H1 (cell line): ENCODE measurements around the gene C20orf144. TPM values are rescaled to one million over a fixed set of nuclear protein-coding genes. Genes with fewer than 3 reads are reported as not detected.
"Not testable (repeated sequence)": the region's sequence is repeated elsewhere in the genome, so short reads cannot be mapped to it uniquely, and the experiment has no call there.

ENCODE experiments used
- CTCF ChIA-PET: fragments of 300-600 bp; sonication (Branson Sonifier 250); formaldehyde crosslinking; loops from one replicate; lab custom pipeline; 2021; ENCODE audit not compliant: partially characterized antibody; lab: Charles Lee
- POLR2A ChIA-PET: fragments of 300-600 bp; sonication (Branson Sonifier 250); formaldehyde crosslinking; loops from one replicate; lab custom pipeline; 2021; ENCODE audit warnings: inconsistent platforms; ENCODE audit not compliant: partially characterized antibody; lab: Charles Lee
- DNase-seq, 2 experiments: peaks; one replicate each; pipeline versions ENCODE4 v3.0.0 to v3.0.0-alpha.2; 2010 to 2022; ENCODE audit warnings: low spot score in 2 of 2, low read depth in 1 of 2, mixed read lengths in 1 of 2
- FAIRE-seq: peaks from 2 replicates; lab custom pipeline; 2011; peaks lifted over from hg19 to GRCh38; lab: Jason Lieb, UNC
- H2AFZ ChIP-seq: 2 replicates; pipeline ENCODE4 v1.8.1; 2012; ENCODE audit warnings: low read length, inconsistent platforms
- H2AK5ac ChIP-seq: 2 replicates; pipeline ENCODE4 v1.6.1; 2013; ENCODE audit warnings: low read depth, low read length
- H2BK120ac ChIP-seq: replicated peaks from 2 replicates; pipeline ENCODE3; 2013; ENCODE audit warnings: low read depth, low read length, inconsistent platforms
- H2BK12ac ChIP-seq: 2 replicates; pipeline ENCODE4 v1.6.1; 2013; ENCODE audit warnings: low read depth, low read length
- H2BK15ac ChIP-seq: 2 replicates; pipeline ENCODE4 v1.6.1; 2013; ENCODE audit warnings: low read length
- H2BK20ac ChIP-seq: 2 replicates; pipeline ENCODE4 v1.6.1; 2013; ENCODE audit warnings: low read length
- H2BK5ac ChIP-seq: 2 replicates; pipeline ENCODE4 v1.6.1; 2013; ENCODE audit warnings: low read depth, low read length
- H3K14ac ChIP-seq: 2 replicates; pipeline ENCODE4 v1.6.1; 2013; ENCODE audit warnings: inconsistent platforms; ENCODE audit not compliant: insufficient read length
- H3K18ac ChIP-seq: 2 replicates; pipeline ENCODE4 v1.6.1; 2013; ENCODE audit warnings: low read length; ENCODE audit errors: extremely low read depth
- H3K23ac ChIP-seq: 2 replicates; pipeline ENCODE4 v1.6.1; 2013; ENCODE audit warnings: inconsistent platforms; ENCODE audit not compliant: insufficient read length
- H3K23me2 ChIP-seq: 2 replicates; pipeline ENCODE4 v1.6.1; 2013; ENCODE audit warnings: low read depth, low read length
- H3K27ac ChIP-seq: 2 replicates; pipeline ENCODE4 v1.6.1; 2011; ENCODE audit warnings: low read depth, low read length, inconsistent platforms
- H3K27me3 ChIP-seq, 4 experiments: replicated peaks in 1 of 4; 1 replicate in 1 of 4; 2 replicates in 3 of 4; pipeline versions ENCODE4 v1.6.1 to v1.8.1; 2011 to 2013; ENCODE audit warnings: low read length in 3 of 4, mild to moderate bottlenecking in 3 of 4, inconsistent platforms in 2 of 4, mixed read lengths in 2 of 4, moderate library complexity in 1 of 4; ENCODE audit not compliant: control insufficient read depth in 3 of 4, insufficient read depth in 3 of 4; ENCODE audit errors: extremely low read depth in 1 of 4
- H3K36me3 ChIP-seq, 4 experiments: 2 replicates each; pipeline versions ENCODE4 v1.6.1 to v1.8.1; 2011 to 2013; ENCODE audit warnings: mild to moderate bottlenecking in 4 of 4, low read length in 3 of 4, moderate library complexity in 2 of 4, control low read depth in 1 of 4, inconsistent platforms in 1 of 4; ENCODE audit not compliant: insufficient read depth in 4 of 4, control insufficient read depth in 2 of 4
- H3K4ac ChIP-seq: replicated peaks from 2 replicates; pipeline ENCODE3; 2013; ENCODE audit warnings: low read length, low read depth, mixed read lengths, inconsistent platforms; ENCODE audit not compliant: insufficient read length
- H3K4me1 ChIP-seq, 4 experiments: replicated peaks in 1 of 4; 1 replicate in 1 of 4; 2 replicates in 3 of 4; pipeline versions ENCODE4 v1.6.1 to v1.8.1; 2011 to 2013; ENCODE audit warnings: low read length in 3 of 4, inconsistent platforms in 2 of 4, mixed read lengths in 1 of 4; ENCODE audit not compliant: insufficient read depth in 4 of 4, control insufficient read depth in 3 of 4
- H3K4me2 ChIP-seq, 2 experiments: 2 replicates each; pipeline versions ENCODE4 v1.6.1 to v1.8.1; 2011 to 2013; ENCODE audit warnings: low read depth in 2 of 2, low read length in 2 of 2, control low read depth in 1 of 2, inconsistent platforms in 1 of 2, mild to moderate bottlenecking in 1 of 2; ENCODE audit not compliant: insufficient read depth in 1 of 2
- H3K4me3 ChIP-seq, 4 experiments: fragments of 200-600, 300-600 bp in 1 of 4; sonication (generic), shearing (Covaris generic), sonication (Bioruptor Twin) in 1 of 4; 2 replicates each; pipeline versions ENCODE4 v1.5.1 to v1.8.1; 2011 to 2016; ENCODE audit warnings: low read length in 4 of 4, low read depth in 3 of 4, control low read depth in 2 of 4, inconsistent platforms in 2 of 4, mild to moderate bottlenecking in 2 of 4, mixed read lengths in 1 of 4, moderate library complexity in 1 of 4; ENCODE audit not compliant: insufficient read depth in 2 of 4; ENCODE audit errors: extremely low read depth in 1 of 4
- H3K56ac ChIP-seq: replicated peaks from 2 replicates; pipeline ENCODE3; 2013; ENCODE audit warnings: low read depth, mild to moderate bottlenecking, mixed read lengths, low read length, inconsistent platforms; ENCODE audit not compliant: insufficient read length
- H3K79me1 ChIP-seq: 2 replicates; pipeline ENCODE4 v1.6.1; 2013; ENCODE audit warnings: low read depth, low read length, control low read depth
- H3K79me2 ChIP-seq, 2 experiments: 2 replicates each; pipeline versions ENCODE4 v1.6.1 to v1.8.1; 2012 to 2013; ENCODE audit warnings: low read length in 2 of 2, mild to moderate bottlenecking in 2 of 2, inconsistent platforms in 1 of 2; ENCODE audit not compliant: insufficient read depth in 2 of 2, control insufficient read depth in 1 of 2
- H3K9ac ChIP-seq, 4 experiments: replicated peaks in 1 of 4; 1 replicate in 1 of 4; 2 replicates in 3 of 4; pipeline versions ENCODE4 v1.6.1 to v1.8.1; 2011 to 2013; ENCODE audit warnings: low read depth in 3 of 4, low read length in 3 of 4, control low read depth in 2 of 4, mild to moderate bottlenecking in 2 of 4, moderate library complexity in 2 of 4, inconsistent platforms in 1 of 4; ENCODE audit errors: extremely low read depth in 1 of 4
- H3K9me3 ChIP-seq, 2 experiments: 2 replicates each; pipeline versions ENCODE4 v1.6.1 to v1.8.1; 2012 to 2013; ENCODE audit warnings: mild to moderate bottlenecking in 2 of 2, moderate library complexity in 2 of 2, control low read depth in 1 of 2, inconsistent platforms in 1 of 2, low read depth in 1 of 2, low read length in 1 of 2, mixed read lengths in 1 of 2; ENCODE audit not compliant: insufficient read depth in 2 of 2
- H4K20me1 ChIP-seq, 2 experiments: replicated peaks in 1 of 2; 2 replicates each; pipeline versions ENCODE3 to v1.8.1; 2011 to 2013; ENCODE audit warnings: inconsistent platforms in 2 of 2, low read length in 2 of 2, mild to moderate bottlenecking in 1 of 2; ENCODE audit not compliant: insufficient read depth in 2 of 2, control insufficient read depth in 1 of 2
- H4K5ac ChIP-seq: 2 replicates; pipeline ENCODE4 v1.6.1; 2013; ENCODE audit warnings: low read length, low read depth, mixed read lengths, inconsistent platforms; ENCODE audit not compliant: insufficient read length
- H4K8ac ChIP-seq: 2 replicates; pipeline ENCODE4 v1.8.0; 2013; ENCODE audit warnings: mild to moderate bottlenecking, moderate library complexity, low read length, inconsistent platforms; ENCODE audit not compliant: insufficient read depth; ENCODE audit errors: extremely low read depth
- H4K91ac ChIP-seq: replicated peaks from 2 replicates; pipeline ENCODE3; 2013; ENCODE audit warnings: low read length, mixed read lengths, inconsistent platforms; ENCODE audit not compliant: insufficient read length
- WGBS, 2 experiments: shearing (Covaris generic) in 1 of 2; methylation state at CpG; one replicate each; pipeline versions ENCODE4 v1.1.6 to v1.1.7; 2013 to 2015; ENCODE audit warnings: low lambda C conversion rate in 2 of 2, mixed read lengths in 2 of 2, inconsistent platforms in 1 of 2, low coverage in 1 of 2, missing lambda C conversion rate in 1 of 2; ENCODE audit not compliant: insufficient replicate concordance in 2 of 2, insufficient coverage in 1 of 2, insufficient read length in 1 of 2; ENCODE audit errors: extremely low coverage in 1 of 2, missing lambda C conversion rate in 1 of 2; 5-methylcytosine and 5-hydroxymethylcytosine counted together
- polyA plus RNA-seq, 7 experiments: library from polyadenylated mRNA; depleted of rRNA in 3 of 7; stranded (reverse) in 5 of 7; unstranded in 2 of 7; fragments of >200 nt in 5 of 7; fragments of 200-250 nt in 2 of 7; gene quantifications; 1 replicate in 5 of 7; 2 replicates in 1 of 7; 4 replicates in 1 of 7; pipeline versions ENCODE4 v1.2.1 to v1.2.3, GENCODE V29; 2011 to 2013; ENCODE audit warnings: missing spikeins in 2 of 7, mixed read lengths in 2 of 7
- total RNA-seq: library from RNA; stranded (reverse); fragmentation: NEBNext Ultra II Directional; extraction: Animal tissue kit (Norgen Biotek cat#: 25700); gene quantifications from 2 replicates; pipeline ENCODE4 v1.2.1, GENCODE V29; 2021

The C20orf144 gene
- total and polyA plus RNA-seq, 2 of the 8 experiments (the other 6 are each of a cell fraction or from before 2014, with no cell fraction given): 0.21 to 0.24 TPM

- H3K23me2 ChIP-seq, H2BK5ac ChIP-seq, H3K4ac ChIP-seq, H3K18ac ChIP-seq, H3K4me1 ChIP-seq, H3K79me2 ChIP-seq, H2BK120ac ChIP-seq, H3K4me2 ChIP-seq, H2AK5ac ChIP-seq, DNase-seq, H3K56ac ChIP-seq, H2AFZ ChIP-seq, H4K8ac ChIP-seq, H3K27ac ChIP-seq, H3K23ac ChIP-seq, H4K91ac ChIP-seq, H3K79me1 ChIP-seq, H4K5ac ChIP-seq, POLR2A ChIA-PET, H2BK15ac ChIP-seq, H3K9ac ChIP-seq, H4K20me1 ChIP-seq, H3K9me3 ChIP-seq, H3K27me3 ChIP-seq, H3K4me3 ChIP-seq, H2BK20ac ChIP-seq, FAIRE-seq, H2BK12ac ChIP-seq, H3K14ac ChIP-seq: not testable (repeated sequence)
- peaks cover 2 to 15% (median 7%) of the 10 kb centered on the region in 4 experiments; a peak in 6 of 8 replicates for H3K36me3 ChIP-seq
- 88% methylated on average over 4 of the region's 4 CpGs; no CpG with 5 or more reads in 1 of the 2 experiments for WGBS, 2 experiments
- CTCF ChIA-PET: interaction anchor here (1.1 to 1.4 kb wide), 2 partner anchors 8 to 174 kb away, joined by 3 to 5 read pairs; no protein-coding TSS in a partner anchor
Measured at GRCh38 chr20:33631910-33632309, 30.2 kb upstream of the C20orf144 start.
